ENCODE data around the gene LEP.
"Not testable (repeated sequence)": the region's sequence is repeated elsewhere in the genome, so short reads cannot be mapped to it uniquely, and the experiment has no call there.

The LEP gene

GRCh38 chr7:128278366-128278765 is 37.3 kb downstream of the LEP start:
- DNase-seq = no peak

GRCh38 chr7:128279124-128279713 is 38.1 kb downstream of the LEP start:
- DNase-seq = no peak

GRCh38 chr7:128280451-128280850 is 39.4 kb downstream of the LEP start:
- not testable (repeated sequence) for DNase-seq

GRCh38 chr7:128281605-128282380 is 40.7 kb downstream of the LEP start:
- no peak for DNase-seq

DNA sequence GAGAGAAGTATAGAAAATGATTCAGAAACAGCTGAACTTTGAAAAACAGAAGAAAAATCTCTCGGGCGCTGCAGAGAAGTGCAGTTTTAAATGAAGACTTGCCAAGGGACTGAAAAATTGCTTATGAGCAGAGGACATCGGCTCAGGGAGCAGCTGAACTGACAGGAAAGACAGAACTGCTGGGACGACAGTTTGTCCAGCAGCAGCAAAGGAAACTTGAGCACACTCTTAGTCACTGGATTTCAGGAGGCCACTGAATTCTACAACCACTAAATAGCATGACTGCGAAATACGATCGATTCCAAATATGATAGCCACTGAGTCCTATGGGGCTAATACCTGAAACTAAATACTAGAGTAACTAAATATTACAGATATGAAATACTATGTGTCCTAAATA is 43.0 kb downstream of the LEP start:
- DNase-seq = no peak

DNA sequence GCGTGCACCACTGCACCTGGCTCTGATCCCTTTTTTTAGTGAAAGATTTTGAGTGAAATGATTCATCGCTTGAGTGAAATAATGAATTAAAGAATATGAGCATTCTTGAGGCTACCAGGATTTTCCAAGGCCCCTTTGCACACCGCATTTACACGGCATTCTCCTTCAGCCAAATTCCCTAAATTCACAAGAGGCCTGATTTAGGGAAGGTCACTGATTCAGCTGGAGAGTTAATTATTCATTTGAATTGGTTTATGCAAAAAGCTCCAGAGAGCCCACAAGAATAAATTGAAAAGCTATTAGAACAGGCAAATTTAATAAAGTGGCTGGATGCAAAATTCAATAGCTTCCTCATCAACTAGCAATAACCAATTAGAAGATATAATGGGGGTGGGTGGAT is 46.5 kb downstream of the LEP start:
- DNase-seq = no peak

- DNase-seq = not testable (repeated sequence)
Measured at GRCh38 chr7:128298004-128298403, 56.9 kb downstream of the LEP start.

DNA sequence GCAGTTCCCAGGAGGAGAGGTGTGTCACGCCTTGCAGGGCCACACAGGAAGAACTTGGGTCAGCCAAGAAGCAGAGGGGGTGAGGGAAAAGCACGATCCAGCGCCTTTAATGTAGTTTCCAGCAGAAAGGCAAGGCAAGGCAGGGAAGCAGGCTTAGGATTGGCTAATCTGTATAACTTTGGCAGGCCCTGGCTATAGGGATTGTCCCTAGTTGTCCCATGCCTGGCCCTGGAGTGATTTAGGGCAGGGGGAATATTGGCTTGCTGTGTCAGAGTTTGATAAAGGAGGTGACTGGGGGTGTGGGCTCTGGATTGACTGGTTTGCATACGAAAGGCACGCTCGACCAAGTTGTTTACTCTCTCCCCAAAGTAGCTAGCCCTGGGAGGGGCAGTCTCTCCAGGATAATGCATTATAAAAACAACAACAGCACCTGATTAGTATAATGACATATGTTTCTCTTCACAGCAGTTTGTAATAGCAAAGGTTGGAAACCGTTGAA is 58.1 kb downstream of the LEP start:
- peak; percentile 77 for DNase-seq

- DNase-seq = no peak
Measured at GRCh38 chr7:128302139-128302538, 61.1 kb downstream of the LEP start.

- no peak for DNase-seq
Measured at GRCh38 chr7:128303133-128303532, 62.1 kb downstream of the LEP start.

GRCh38 chr7:128303643-128304042 is 62.6 kb downstream of the LEP start:
- no peak for DNase-seq

- no peak for DNase-seq
Measured at GRCh38 chr7:128304212-128304611, 63.1 kb downstream of the LEP start.

DNA sequence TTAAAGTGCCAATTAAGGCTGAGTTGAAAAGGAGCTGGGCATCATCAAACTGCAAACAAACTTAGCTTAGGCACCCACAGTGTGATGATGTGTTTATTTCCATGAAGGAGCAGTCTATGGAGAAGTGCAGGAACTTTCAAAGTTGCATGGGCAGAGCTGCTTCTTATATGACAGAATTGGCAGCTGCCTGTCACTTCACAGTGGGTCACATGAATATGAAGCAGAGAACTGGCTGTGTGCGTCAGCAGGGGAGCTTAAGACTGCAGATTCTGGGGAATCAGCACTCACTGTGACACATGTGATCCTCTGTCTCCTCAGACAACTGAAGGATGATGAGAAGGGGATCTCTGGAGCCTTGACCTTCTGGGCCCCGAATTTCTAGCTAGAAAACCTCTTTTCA is 66.0 kb downstream of the LEP start:
- no peak for DNase-seq

Measured in NCI-H526 treated with DMSO at 0.1 percent for 48 hours (cell line).